RWPE2 (cell line): ENCODE data around the gene TGFBR2.

Experiments
- ATAC-seq: fragments of 200-7000 bp; cut with Tn5 transposase; 3 replicates; pipeline ENCODE4 v1.9.1; 2021; ENCODE audit warnings: low read depth
- DNase-seq: peaks from one replicate; pipeline ENCODE4 v3.0.0-alpha.2; 2020; ENCODE audit warnings: low spot score
- H3K27ac ChIP-seq: fragments of 450-650 bp; 2 replicates; pipeline ENCODE4 v1.5.1; 2017; ENCODE audit warnings: mild to moderate bottlenecking; ENCODE audit not compliant: poor library complexity, severe bottlenecking
- H3K27me3 ChIP-seq: fragments of 250-450 bp; sonication (Bioruptor Pico); 2 replicates; pipeline ENCODE4 v1.5.1; 2021; ENCODE audit warnings: mild to moderate bottlenecking, moderate library complexity; ENCODE audit not compliant: insufficient read depth, poor library complexity, severe bottlenecking
- H3K36me3 ChIP-seq: fragments of 250-450 bp; sonication (Bioruptor Pico); 2 replicates; pipeline ENCODE4 v1.5.1; 2020; ENCODE audit warnings: low read depth, mild to moderate bottlenecking, moderate library complexity
- H3K4me1 ChIP-seq: fragments of 250-450 bp; sonication (Bioruptor Pico); 2 replicates; pipeline ENCODE4 v1.5.1; 2021; ENCODE audit warnings: mild to moderate bottlenecking, moderate library complexity; ENCODE audit not compliant: insufficient read depth, poor library complexity, severe bottlenecking
- H3K4me3 ChIP-seq: fragments of 250-450 bp; sonication (Bioruptor Pico); 2 replicates; pipeline ENCODE4 v1.5.1; 2021; ENCODE audit warnings: mild to moderate bottlenecking, moderate library complexity; ENCODE audit not compliant: severe bottlenecking
- H3K9me3 ChIP-seq: fragments of 250-450 bp; sonication (Bioruptor Pico); 2 replicates; pipeline ENCODE4 v1.5.1; 2021; ENCODE audit warnings: mild to moderate bottlenecking, moderate library complexity; ENCODE audit not compliant: severe bottlenecking
- TF ChIP-seq, protein P1 (sequence below): fragments of 450-650 bp; IDR thresholded peaks from one replicate; pipeline ENCODE4 v1.5.1; 2017; ENCODE audit warnings: mild to moderate bottlenecking, moderate library complexity; ENCODE audit not compliant: poor library complexity, severe bottlenecking

The TGFBR2 gene

DNA sequence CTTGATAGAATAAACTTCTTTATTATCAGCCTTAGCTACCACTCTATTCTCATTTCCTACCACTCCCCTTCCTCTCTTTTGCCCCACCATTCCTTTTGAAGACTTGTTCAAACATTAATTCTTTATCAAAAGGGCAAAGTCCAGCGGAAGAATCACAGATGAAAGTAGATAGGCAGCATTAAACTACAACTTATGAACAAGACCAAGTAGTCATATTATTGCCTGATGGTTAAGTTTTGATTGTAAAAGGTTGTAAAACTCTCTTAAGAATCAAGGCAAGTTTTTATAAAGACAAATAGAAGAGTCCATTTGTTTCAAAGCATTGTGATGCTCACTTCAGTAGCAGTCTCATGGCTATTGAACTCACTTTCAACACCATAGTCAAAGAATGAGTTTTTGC, 22.4 kb upstream of the TGFBR2 start:
- H3K9me3 ChIP-seq, result no peaks in the 10 kb centered on the region
- no peak overlapping the region for H3K27ac ChIP-seq
- no peaks in the 10 kb centered on the region for H3K36me3 ChIP-seq
- DNase-seq (no peak), ATAC-seq (no peak)
- no peak overlapping the region for H3K4me3 ChIP-seq
- TF ChIP-seq, protein P1, sequence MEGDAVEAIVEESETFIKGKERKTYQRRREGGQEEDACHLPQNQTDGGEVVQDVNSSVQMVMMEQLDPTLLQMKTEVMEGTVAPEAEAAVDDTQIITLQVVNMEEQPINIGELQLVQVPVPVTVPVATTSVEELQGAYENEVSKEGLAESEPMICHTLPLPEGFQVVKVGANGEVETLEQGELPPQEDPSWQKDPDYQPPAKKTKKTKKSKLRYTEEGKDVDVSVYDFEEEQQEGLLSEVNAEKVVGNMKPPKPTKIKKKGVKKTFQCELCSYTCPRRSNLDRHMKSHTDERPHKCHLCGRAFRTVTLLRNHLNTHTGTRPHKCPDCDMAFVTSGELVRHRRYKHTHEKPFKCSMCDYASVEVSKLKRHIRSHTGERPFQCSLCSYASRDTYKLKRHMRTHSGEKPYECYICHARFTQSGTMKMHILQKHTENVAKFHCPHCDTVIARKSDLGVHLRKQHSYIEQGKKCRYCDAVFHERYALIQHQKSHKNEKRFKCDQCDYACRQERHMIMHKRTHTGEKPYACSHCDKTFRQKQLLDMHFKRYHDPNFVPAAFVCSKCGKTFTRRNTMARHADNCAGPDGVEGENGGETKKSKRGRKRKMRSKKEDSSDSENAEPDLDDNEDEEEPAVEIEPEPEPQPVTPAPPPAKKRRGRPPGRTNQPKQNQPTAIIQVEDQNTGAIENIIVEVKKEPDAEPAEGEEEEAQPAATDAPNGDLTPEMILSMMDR, result no peak
- no peaks in the 10 kb centered on the region for H3K27me3 ChIP-seq
- H3K4me1 ChIP-seq, result peaks cover 13% of the 10 kb centered on the region

DNA sequence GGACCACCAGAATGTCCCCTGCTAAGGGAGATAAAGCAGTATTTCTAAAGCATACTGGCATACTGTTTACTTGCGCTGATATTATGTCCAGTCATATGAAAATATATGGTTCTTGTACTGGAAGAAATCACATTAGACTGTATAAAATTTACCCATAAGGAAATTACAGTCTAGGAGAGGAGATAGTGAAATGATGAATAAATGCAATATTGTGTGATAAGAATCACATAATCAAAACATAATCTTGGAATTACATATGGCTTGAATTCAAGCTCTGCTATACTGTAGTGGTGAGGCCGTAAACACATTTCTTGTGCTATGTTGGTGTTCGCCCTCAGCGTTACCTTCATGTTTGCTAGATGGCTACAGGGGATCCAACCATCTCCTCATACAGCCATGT, 20.7 kb upstream of the TGFBR2 start:
- no peak overlapping the region for H3K27ac ChIP-seq
- H3K4me1 ChIP-seq, result peaks cover 9% of the 10 kb centered on the region
- no peaks in the 10 kb centered on the region for H3K27me3 ChIP-seq
- no peaks in the 10 kb centered on the region for H3K36me3 ChIP-seq
- no peak overlapping the region for H3K4me3 ChIP-seq
- TF ChIP-seq, protein P1, result no peak
- no peak for ATAC-seq
- H3K9me3 ChIP-seq, result no peaks in the 10 kb centered on the region
- DNase-seq, result no peak

DNA sequence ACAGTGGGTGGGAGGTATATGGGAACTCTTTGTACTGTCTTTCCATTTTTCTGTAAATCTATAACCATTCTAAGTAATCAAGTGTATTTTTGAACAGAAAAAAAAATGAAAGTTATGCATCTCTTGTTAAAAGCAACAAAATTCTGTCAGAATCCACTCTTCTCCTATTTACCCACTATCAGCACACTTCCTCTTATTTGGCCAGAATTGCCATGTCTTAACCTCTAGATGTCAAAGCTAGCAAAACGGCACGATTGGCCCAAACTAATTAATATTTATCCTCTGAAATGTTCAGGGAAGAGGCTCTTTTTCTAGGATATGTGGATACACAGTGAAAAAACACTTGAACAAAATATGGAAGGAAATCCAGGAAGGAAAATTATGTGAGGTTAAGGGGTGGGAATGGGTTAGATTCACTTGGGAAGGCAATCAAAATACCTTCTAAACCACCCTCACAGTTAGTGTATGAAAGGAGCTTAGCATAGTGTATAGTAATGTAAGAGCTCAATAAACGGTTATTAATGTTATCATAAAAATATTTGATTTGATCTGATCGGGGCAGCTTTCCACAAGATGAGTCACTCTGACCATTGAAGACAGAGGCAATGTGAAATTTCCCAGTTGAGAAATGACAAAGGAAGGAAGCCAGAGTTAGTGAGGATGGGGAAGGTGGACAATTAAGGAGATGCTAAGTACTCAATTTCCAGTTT, 20.1 kb upstream of the TGFBR2 start:
- ATAC-seq, result no peak

DNA sequence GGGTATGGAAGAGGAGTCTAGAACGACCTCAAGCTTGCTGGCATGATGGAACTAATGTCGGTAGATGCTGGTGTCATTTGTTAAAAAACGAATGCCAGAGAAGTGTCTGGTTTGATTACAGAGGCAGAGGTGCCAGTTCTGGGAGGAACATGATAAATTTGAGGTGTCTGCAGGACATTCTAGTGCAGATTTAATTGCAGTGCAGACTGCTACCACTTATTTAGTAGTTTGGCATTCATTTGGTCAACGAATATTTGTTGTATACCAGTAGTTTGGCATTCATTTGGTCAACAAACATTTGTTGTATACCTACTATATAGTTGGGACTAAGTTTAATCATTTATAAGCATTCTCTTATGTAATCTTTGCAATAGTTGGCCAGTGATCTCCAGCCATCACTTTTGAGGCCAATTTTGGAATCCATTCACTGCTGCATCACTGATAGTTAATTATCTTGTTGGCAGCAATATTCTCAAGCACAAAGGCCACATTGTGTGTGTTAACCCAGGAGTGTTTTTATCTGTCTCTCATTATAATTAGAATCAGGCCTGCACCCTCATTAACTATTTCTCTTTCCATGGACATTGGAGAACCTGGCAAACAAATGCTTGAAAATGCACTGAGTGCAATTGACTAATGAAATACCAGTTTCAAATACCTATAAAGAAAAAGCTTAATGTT, 19.5 kb upstream of the TGFBR2 start:
- H3K27me3 ChIP-seq, result no peaks in the 10 kb centered on the region
- DNase-seq, result no peak

More for the DNA sequence above, 20.1 kb upstream of the TGFBR2 start:
- Histone ChIP-seq H3K36me3 (no peaks in the 10 kb centered on the region), H3K9me3 (no peaks in the 10 kb centered on the region), H3K4me3 (no peak overlapping the region), H3K4me1 (peaks cover 9% of the 10 kb centered on the region), H3K27me3 (no peaks in the 10 kb centered on the region), H3K27ac (no peak overlapping the region)
- DNase-seq, result no peak
- TF ChIP-seq, protein P1, result no peak

More for the DNA sequence above, 19.5 kb upstream of the TGFBR2 start:
- Histone ChIP-seq H3K36me3 (no peaks in the 10 kb centered on the region), H3K9me3 (no peaks in the 10 kb centered on the region), H3K4me1 (peaks cover 3% of the 10 kb centered on the region), H3K27ac (no peak overlapping the region), H3K4me3 (no peak overlapping the region)
- no peak for ATAC-seq
- TF ChIP-seq, protein P1, result no peak
